Activated CD4-positive, CD25-positive, alpha-beta regulatory T cell (primary cell): ENCODE measurements around the gene TANGO2.

Experiments
- DNase-seq, 4 experiments: peaks; one replicate each; lab custom pipeline; 2025; lab: John Stamatoyannopoulos, UW

Gene TANGO2

GRCh38 chr22:20107471-20107901 is 86.6 kb downstream of the TANGO2 start:
- no peak for DNase-seq

- no peak for DNase-seq
Measured at GRCh38 chr22:20107951-20108756, 87.2 kb downstream of the TANGO2 start.

GRCh38 chr22:20108757-20109230 is 87.9 kb downstream of the TANGO2 start:
- no peak for DNase-seq

- no peak for DNase-seq
Measured at GRCh38 chr22:20109411-20110358, 88.8 kb downstream of the TANGO2 start.

- DNase-seq = no peak
Measured at GRCh38 chr22:20110359-20110985, 89.6 kb downstream of the TANGO2 start.

GRCh38 chr22:20111045-20111688 is 90.3 kb downstream of the TANGO2 start:
- peak in 1 of 4 experiments; percentile 25 for DNase-seq

- no peak for DNase-seq
Measured at GRCh38 chr22:20111689-20112622, 91.0 kb downstream of the TANGO2 start.

- DNase-seq = no peak
Measured at GRCh38 chr22:20112623-20113511, 92.0 kb downstream of the TANGO2 start.

- no peak for DNase-seq
Measured at GRCh38 chr22:20113551-20114310, 92.8 kb downstream of the TANGO2 start.

- no peak for DNase-seq
Measured at GRCh38 chr22:20114506-20115475, 93.9 kb downstream of the TANGO2 start.

- DNase-seq = no peak
Measured at GRCh38 chr22:20115691-20116375, 94.9 kb downstream of the TANGO2 start, which contains the start of gene RANBP1. Gene RANBP1 (plus strand): TSS chr22:20116104. CDS start chr22:20116185, 81 bp downstream.

- no peak for DNase-seq
Measured at GRCh38 chr22:20116376-20116950, 95.6 kb downstream of the TANGO2 start.
